ENCODE measurements around the gene KLHL26.

- TF ChIP-seq CTCF (conservative IDR thresholded peaks at IDR 0.05; ENCODE audit: low read depth, low read length) (no peak), ELK1 (IDR thresholded peaks at IDR 0.05; ENCODE audit: borderline replicate concordance, low read depth, low read length) (no peak), CEBPB (IDR thresholded peaks at IDR 0.05; ENCODE audit: low read depth, low read length) (no peak), MXI1 (IDR thresholded peaks at IDR 0.05; ENCODE audit: borderline replicate concordance, low read depth, low read length) (no peak), RFX5 (IDR thresholded peaks at IDR 0.05; ENCODE audit: low read depth, low read length) (no peak), MAZ (IDR thresholded peaks at IDR 0.05; ENCODE audit: borderline replicate concordance, low read depth, low read length) (no peak), NFE2L2 (IDR thresholded peaks at IDR 0.05; ENCODE audit: low read depth, low read length) (no peak), POLR2A (IDR thresholded peaks at IDR 0.05; ENCODE audit: low read depth, low read length) (no peak), RAD21 (IDR thresholded peaks at IDR 0.05; ENCODE audit: low read length) (no peak), FOS (IDR thresholded peaks at IDR 0.05; ENCODE audit: low read depth, low read length) (no peak)
These were observed 40.1 kb upstream of the KLHL26 start for GRCh38 chr19:18596752-18597157.

Data from IMR-90 (cell line).